HCT116 (cell line): ENCODE results near the gene PMS1. TPM values are rescaled to one million over a fixed set of nuclear protein-coding genes. Genes with fewer than 3 reads are reported as not detected.

Experiments
- ATAC-seq: fragments of 200-7000 bp; cut with Tn5 transposase; 2 replicates; pipeline ENCODE4 v1.9.1; 2020; ENCODE audit warnings: mild to moderate bottlenecking, moderate library complexity
- BruUV-seq: library from RNA; stranded (reverse); fragments of 400-500 nt; replicated peaks from 2 replicates; lab custom pipeline; 2021; lab: Mats Ljungman, UMichigan
- CTCF ChIA-PET: fragments of 300-600 bp; sonication (Branson Sonifier 250); formaldehyde crosslinking; loops from one replicate; lab custom pipeline; 2021; ENCODE audit warnings: antibody characterized with exemption; lab: Charles Lee
- POLR2A ChIA-PET: fragments of 300-600, 350-600 bp; sonication (Branson Sonifier 250); formaldehyde crosslinking; loops from one replicate; lab custom pipeline; 2021; ENCODE audit warnings: antibody characterized with exemption; lab: Charles Lee
- RAD21 ChIA-PET, 2 experiments: fragments of 300-600 bp; sonication (Branson Sonifier 250); formaldehyde crosslinking; loops; one replicate each; lab custom pipeline; 2023; ENCODE audit warnings: low total read pairs in 2 of 2; ENCODE audit not compliant: uncharacterized antibody in 2 of 2, unreplicated experiment in 2 of 2, low non-redundant PET in 1 of 2; lab: Charles Lee
- DNase-seq: peaks from one replicate; pipeline ENCODE4 v3.0.0-alpha.2; 2010; ENCODE audit warnings: low read depth, low spot score
- H2AFZ ChIP-seq: fragments of 200-600 bp; shearing (Covaris generic), sonication (generic); 2 replicates; pipeline ENCODE4 v1.6.1; 2017; ENCODE audit warnings: low read depth, mixed run types, mixed read lengths, antibody characterized with exemption, low read length; ENCODE audit not compliant: poor library complexity, severe bottlenecking
- H3K27ac ChIP-seq: 2 replicates; pipeline ENCODE4 v1.5.1; 2012; ENCODE audit warnings: low read depth, low read length
- H3K27me3 ChIP-seq: fragments of 200-600 bp; sonication (generic); 2 replicates; pipeline ENCODE4 v1.6.1; 2016; ENCODE audit warnings: mixed run types, low read length, mixed read lengths; ENCODE audit not compliant: insufficient read depth
- H3K36me3 ChIP-seq, 2 experiments: fragments of 200-500 bp in 1 of 2; fragments of 200-600 bp in 1 of 2; sonication (Bioruptor generic) in 1 of 2; sonication (generic) in 1 of 2; 2 replicates each; pipeline versions ENCODE4 v1.5.1 to v1.6.1; 2014 to 2016; ENCODE audit warnings: low read length in 2 of 2, inconsistent platforms in 1 of 2, mixed read lengths in 1 of 2, mixed run types in 1 of 2; ENCODE audit not compliant: insufficient read depth in 2 of 2, control insufficient read depth in 1 of 2
- H3K4me1 ChIP-seq, 2 experiments: fragments of 200-600 bp in 1 of 2; sonication (generic) in 1 of 2; 2 replicates each; pipeline versions ENCODE4 v1.5.1 to v1.6.1; 2012 to 2017; ENCODE audit warnings: low read length in 2 of 2, inconsistent platforms in 1 of 2, mild to moderate bottlenecking in 1 of 2, mixed read lengths in 1 of 2, mixed run types in 1 of 2, moderate library complexity in 1 of 2; ENCODE audit not compliant: insufficient read depth in 2 of 2, control insufficient read depth in 1 of 2
- H3K4me2 ChIP-seq: fragments of 200-600 bp; sonication (generic); 2 replicates; pipeline ENCODE4 v1.6.1; 2017; ENCODE audit warnings: mixed run types, low read length, mixed read lengths
- H3K4me3 ChIP-seq, 2 experiments: fragments of 200-600 bp in 1 of 2; sonication (generic) in 1 of 2; replicated peaks in 1 of 2; 2 replicates each; pipeline ENCODE4 v1.5.1; 2011 to 2016; ENCODE audit warnings: low read length in 2 of 2, control low read depth in 1 of 2, low read depth in 1 of 2, mild to moderate bottlenecking in 1 of 2, mixed read lengths in 1 of 2, mixed run types in 1 of 2
- H3K79me2 ChIP-seq: fragments of 200-600 bp; sonication (generic); 2 replicates; pipeline ENCODE4 v1.6.1; 2017; ENCODE audit warnings: mild to moderate bottlenecking, mixed run types, low read length, moderate library complexity, mixed read lengths; ENCODE audit not compliant: insufficient read depth
- H3K9ac ChIP-seq: fragments of 200-600 bp; sonication (generic); 2 replicates; pipeline ENCODE4 v1.6.1; 2016; ENCODE audit warnings: low read length, mixed read lengths
- H3K9me2 ChIP-seq: fragments of 200-600 bp; sonication (generic), shearing (Covaris generic); 2 replicates; pipeline ENCODE4 v1.6.1; 2017; ENCODE audit warnings: mixed run types, mild to moderate bottlenecking, moderate library complexity; ENCODE audit not compliant: insufficient read depth
- H3K9me3 ChIP-seq, 2 experiments: fragments of 200-500 bp in 1 of 2; fragments of 200-600 bp in 1 of 2; sonication (Bioruptor generic) in 1 of 2; sonication (generic) in 1 of 2; 2 replicates each; pipeline ENCODE4 v1.6.1; 2014 to 2017; ENCODE audit warnings: low read length in 2 of 2, mixed read lengths in 2 of 2, inconsistent platforms in 1 of 2, low read depth in 1 of 2, mild to moderate bottlenecking in 1 of 2, mixed run types in 1 of 2, moderate library complexity in 1 of 2; ENCODE audit not compliant: control insufficient read depth in 1 of 2, insufficient read depth in 1 of 2
- H4K20me1 ChIP-seq: fragments of 200-600 bp; sonication (generic), shearing (Covaris generic); 2 replicates; pipeline ENCODE4 v1.6.1; 2017; ENCODE audit warnings: mixed run types, mild to moderate bottlenecking, moderate library complexity; ENCODE audit not compliant: insufficient read depth
- CBX3 ChIP-seq: IDR thresholded peaks from 2 replicates; pipeline ENCODE4 v1.6.1; 2012; ENCODE audit warnings: low read depth
- CTCF ChIP-seq, 3 experiments: fragments of 200-600 bp in 1 of 3; sonication (generic) in 1 of 3; IDR thresholded peaks in 2 of 3; conservative IDR thresholded peaks in 1 of 3; 2 replicates each; pipeline ENCODE4 v1.5.1; 2012 to 2017; ENCODE audit warnings: low read depth in 2 of 3, low read length in 2 of 3, antibody characterized with exemption in 1 of 3, borderline replicate concordance in 1 of 3, control low read depth in 1 of 3, mild to moderate bottlenecking in 1 of 3, mixed read lengths in 1 of 3, mixed run types in 1 of 3, moderate library complexity in 1 of 3; ENCODE audit not compliant: insufficient read depth in 1 of 3
- EGR1 ChIP-seq: IDR thresholded peaks from 2 replicates; pipeline ENCODE4 v1.6.1; 2012; ENCODE audit warnings: low read depth
- ELF1 ChIP-seq: IDR thresholded peaks from 2 replicates; pipeline ENCODE4 v1.6.1; 2012; ENCODE audit warnings: low read depth, borderline replicate concordance
- EZH2phosphoT487 ChIP-seq: fragments of 200-600 bp; IDR thresholded peaks from 2 replicates; pipeline ENCODE4 v1.6.1; 2018; ENCODE audit warnings: antibody characterized with exemption, borderline replicate concordance
- FOSL1 ChIP-seq: IDR thresholded peaks from 2 replicates; pipeline ENCODE4 v1.6.1; 2012; ENCODE audit warnings: low read depth
- JUND ChIP-seq: IDR thresholded peaks from 2 replicates; pipeline ENCODE4 v1.6.1; 2012
- MAX ChIP-seq: IDR thresholded peaks from 2 replicates; pipeline ENCODE4 v1.6.1; 2012
- POLR2AphosphoS5 ChIP-seq: IDR thresholded peaks from 2 replicates; pipeline ENCODE4 v1.6.1; 2011; ENCODE audit warnings: mild to moderate bottlenecking, low read depth, low read length, moderate library complexity
- RAD21 ChIP-seq: IDR thresholded peaks from 2 replicates; pipeline ENCODE4 v1.6.1; 2012; ENCODE audit warnings: low read depth, mild to moderate bottlenecking
- SIN3A ChIP-seq: IDR thresholded peaks from 2 replicates; pipeline ENCODE4 v1.6.1; 2012; ENCODE audit warnings: low read depth
- ZBTB33 ChIP-seq: IDR thresholded peaks from 2 replicates; pipeline ENCODE4 v1.6.1; 2011; ENCODE audit warnings: mild to moderate bottlenecking, low read length, moderate library complexity; ENCODE audit not compliant: insufficient replicate concordance; ENCODE audit errors: extremely low read depth
- ZNF274 ChIP-seq: fragments of 200-500 bp; sonication (Bioruptor generic); IDR thresholded peaks from 2 replicates; pipeline ENCODE4 v1.6.1; 2014; ENCODE audit warnings: mild to moderate bottlenecking, low read depth, low read length, inconsistent platforms
- intact Hi-C: fragments of 100-400 bp; cut with micrococcal nuclease; formaldehyde crosslinking; loops from 2 replicates; pipeline ENCODE4 v1.10.0; 2022
- total RNA-seq: library from RNA; stranded (reverse); gene quantifications from one replicate; pipeline ENCODE4 v1.2.1, GENCODE V29; 2021; ENCODE audit not compliant: unreplicated experiment

The PMS1 gene
- total RNA-seq, 1 experiment from 2014 or later, result 53.2 TPM

- CTCF ChIA-PET, result no interaction called here
- ATAC-seq, result no peak
- Histone ChIP-seq H3K4me3 (no peak overlapping the region), H4K20me1 (no peaks in the 10 kb centered on the region), H3K9me2 (no peaks in the 10 kb centered on the region), H3K4me1 (no peaks in the 10 kb centered on the region), H3K9ac (no peak overlapping the region), H3K4me2 (no peak overlapping the region), H3K9me3 (no peaks in the 10 kb centered on the region), H3K79me2 (no peaks in the 10 kb centered on the region), H2AFZ (no peak overlapping the region), H3K27ac (no peak overlapping the region), H3K36me3 (peaks cover 4% of the 10 kb centered on the region in 2 experiments; a peak in 1 of 4 replicates), H3K27me3 (no peaks in the 10 kb centered on the region)
- TF ChIP-seq ZNF274, result no peak
- intact Hi-C loops, result no loop called here
- RAD21 ChIA-PET, result no interaction called here
- DNase-seq, result no peak
- BruUV-seq, result no TSS peak
- POLR2A ChIA-PET, result no interaction called here
Observed at GRCh38 chr2:189858291-189858690, 74.0 kb downstream of the PMS1 start.

- peaks cover 0 to 4% of the 10 kb centered on the region in 2 experiments; a peak in 1 of 4 replicates for H3K36me3 ChIP-seq
- DNase-seq (no peak), ATAC-seq (no peak)
- H3K4me2 ChIP-seq, result no peak overlapping the region
- H3K79me2 ChIP-seq, result no peaks in the 10 kb centered on the region
- ChIA-PET RAD21 (no interaction called here), CTCF (no interaction called here), POLR2A (no interaction called here)
- BruUV-seq, result no TSS peak
- no peaks in the 10 kb centered on the region for H3K9me3 ChIP-seq
- H3K4me3 ChIP-seq, result no peak overlapping the region
- no peak for TF ChIP-seq CTCF (IDR thresholded peaks at IDR 0.05 in 2 of 3, conservative IDR thresholded peaks at IDR 0.05 in 1 of 3; ENCODE audit: borderline replicate concordance in 1 of 3, insufficient read depth in 1 of 3, low read depth in 2 of 3, low read length in 2 of 3)
- TF ChIP-seq EGR1, result no peak
- no peak for TF ChIP-seq MAX
- TF ChIP-seq SIN3A, result no peak
- TF ChIP-seq ELF1, result no peak
- TF ChIP-seq FOSL1, result no peak
- no peak for TF ChIP-seq ZBTB33
- TF ChIP-seq POLR2AphosphoS5, result no peak
- TF ChIP-seq CBX3, result no peak
- TF ChIP-seq RAD21, result no peak
- no peak for TF ChIP-seq ZNF274
- TF ChIP-seq EZH2phosphoT487, result no peak
- no peak for TF ChIP-seq JUND
- no peaks in the 10 kb centered on the region for H3K27me3 ChIP-seq
- intact Hi-C loops, result no loop called here
- no peak overlapping the region for H3K9ac ChIP-seq
- no peaks in the 10 kb centered on the region for H4K20me1 ChIP-seq
- no peak overlapping the region for H2AFZ ChIP-seq
- no peak overlapping the region for H3K27ac ChIP-seq
- no peaks in the 10 kb centered on the region for H3K9me2 ChIP-seq
- no peaks in the 10 kb centered on the region for H3K4me1 ChIP-seq
Observed at GRCh38 chr2:189860161-189860560, 75.9 kb downstream of the PMS1 start.
